ENCODE measurements around the gene KRTAP2-3. TPM values are rescaled to one million over a fixed set of nuclear protein-coding genes. Genes with fewer than 3 reads are reported as not detected.
"Not testable (repeated sequence)": the region's sequence is repeated elsewhere in the genome, so short reads cannot be mapped to it uniquely, and the experiment has no call there.

Gene KRTAP2-3
- total RNA-seq, 1 donor from 2014 or later, result not detected

GRCh38 chr17:41071606-41072360 lies 11.9 kb upstream of the KRTAP2-3 start:
- DNase-seq (ENCODE audit: low spot score in 2 of 2), result no peak
- no peak for FAIRE-seq

GRCh38 chr17:41069031-41069430 lies 9.1 kb upstream of the KRTAP2-3 start:
- DNase-seq (ENCODE audit: low spot score in 2 of 2) (no peak), FAIRE-seq (no peak)

- FAIRE-seq, result no peak
Observed at GRCh38 chr17:41067281-41067680, 7.4 kb upstream of the KRTAP2-3 start.

GRCh38 chr17:41065829-41066624 lies 6.1 kb upstream of the KRTAP2-3 start, which contains the start of gene KRTAP2-4:
KRTAP2-4 (minus strand) TSS chr17:41065879; CDS start chr17:41065845, 34 bp downstream.
- FAIRE-seq (no peak), DNase-seq (ENCODE audit: low spot score in 2 of 2) (no peak)

More at GRCh38 chr17:41067281-41067680, 7.4 kb upstream of the KRTAP2-3 start:
- DNase-seq (ENCODE audit: low spot score in 2 of 2), result no peak

GRCh38 chr17:41065016-41065689 lies 5.2 kb upstream of the KRTAP2-3 start:
- DNase-seq (ENCODE audit: low spot score in 2 of 2); FAIRE-seq: not testable (repeated sequence)

- FAIRE-seq, result no peak
- no peak for DNase-seq (ENCODE audit: low spot score in 2 of 2)
Observed at GRCh38 chr17:41064301-41064700, 4.4 kb upstream of the KRTAP2-3 start.

GRCh38 chr17:41063449-41063848 lies 3.5 kb upstream of the KRTAP2-3 start:
- DNase-seq (ENCODE audit: low spot score in 2 of 2) (no peak), FAIRE-seq (no peak)

GRCh38 chr17:41061964-41062363 lies 2.0 kb upstream of the KRTAP2-3 start:
- FAIRE-seq (no peak), DNase-seq (ENCODE audit: low spot score in 2 of 2) (no peak)

GRCh38 chr17:41059276-41060051 lies 450 bp downstream of the KRTAP2-3 start:
- not testable (repeated sequence) for FAIRE-seq; DNase-seq (ENCODE audit: low spot score in 2 of 2)

- DNase-seq (ENCODE audit: low spot score in 2 of 2) (no peak), FAIRE-seq (no peak)
Observed at GRCh38 chr17:41058741-41059140, 1.2 kb downstream of the KRTAP2-3 start.

- DNase-seq (ENCODE audit: low spot score in 2 of 2) (no peak), FAIRE-seq (no peak)
Observed at GRCh38 chr17:41057547-41057946, 2.4 kb downstream of the KRTAP2-3 start.

GRCh38 chr17:41055130-41055529 lies 4.8 kb downstream of the KRTAP2-3 start, which contains the start of gene KRTAP2-2:
KRTAP2-2 (minus strand) TSS chr17:41055230; CDS start chr17:41055211, 19 bp downstream.
- not testable (repeated sequence) for FAIRE-seq; DNase-seq (ENCODE audit: low spot score in 2 of 2)

- FAIRE-seq; DNase-seq (ENCODE audit: low spot score in 2 of 2): not testable (repeated sequence)
Observed at GRCh38 chr17:41054556-41054955, 5.4 kb downstream of the KRTAP2-3 start.

GRCh38 chr17:41054025-41054424 lies 5.9 kb downstream of the KRTAP2-3 start:
- FAIRE-seq, result no peak
- no peak for DNase-seq (ENCODE audit: low spot score in 2 of 2)

- no peak for FAIRE-seq
Observed at GRCh38 chr17:41052566-41052965, 7.3 kb downstream of the KRTAP2-3 start.

GRCh38 chr17:41049110-41049509 lies 10.8 kb downstream of the KRTAP2-3 start:
- DNase-seq (ENCODE audit: low spot score in 2 of 2), result no peak
- FAIRE-seq, result no peak

More at GRCh38 chr17:41052566-41052965, 7.3 kb downstream of the KRTAP2-3 start:
- no peak for DNase-seq (ENCODE audit: low spot score in 2 of 2)

- FAIRE-seq, result no peak
Observed at GRCh38 chr17:41048441-41048840, 11.5 kb downstream of the KRTAP2-3 start.

GRCh38 chr17:41046735-41047465 lies 13.0 kb downstream of the KRTAP2-3 start, which contains the start of gene KRTAP2-1:
KRTAP2-1 (minus strand) TSS chr17:41047316; CDS start chr17:41047267, 49 bp downstream.
- not testable (repeated sequence) for DNase-seq (ENCODE audit: low spot score in 2 of 2); FAIRE-seq

More at GRCh38 chr17:41048441-41048840, 11.5 kb downstream of the KRTAP2-3 start:
- DNase-seq (ENCODE audit: low spot score in 2 of 2), result no peak

GRCh38 chr17:41042953-41043352 lies 17.0 kb downstream of the KRTAP2-3 start:
- FAIRE-seq, result no peak

More at GRCh38 chr17:41042953-41043352, 17.0 kb downstream of the KRTAP2-3 start:
- no peak for DNase-seq (ENCODE audit: low spot score in 2 of 2)
